IMR-90 (cell line): ENCODE data around the gene ZNF775. TPM values are rescaled to one million over a fixed set of nuclear protein-coding genes. Genes with fewer than 3 reads are reported as not detected.

Experiments used
- ATAC-seq: fragments of 200-7000 bp; cut with Tn5 transposase; 2 replicates; pipeline ENCODE4 v1.9.1; 2020; ENCODE audit warnings: low read depth, mild to moderate bottlenecking, moderate library complexity
- BruUV-seq: library from RNA; stranded (reverse); fragments of 400-500 nt; replicated peaks from 2 replicates; lab custom pipeline; 2021; lab: Mats Ljungman, UMichigan
- CTCF ChIA-PET: fragments of 300-600 bp; formaldehyde crosslinking; extraction: SDS; loops from one replicate; lab custom pipeline; 2021; ENCODE audit warnings: antibody characterized with exemption; lab: Yijun Ruan, JAX
- POLR2A ChIA-PET: fragments of 300-600 bp; sonication (Branson Sonifier 250); formaldehyde crosslinking; loops from one replicate; lab custom pipeline; 2022; ENCODE audit warnings: antibody characterized with exemption; ENCODE audit not compliant: unreplicated experiment; lab: Charles Lee
- DNase-seq: peaks from one replicate; pipeline ENCODE4 v3.0.0; 2013
- H2AFZ ChIP-seq: replicated peaks from 2 replicates; pipeline ENCODE3; 2013; ENCODE audit warnings: low read length, mild to moderate bottlenecking; ENCODE audit not compliant: poor library complexity
- H2AK5ac ChIP-seq: 2 replicates; pipeline ENCODE4 v1.6.1; 2013; ENCODE audit warnings: low read depth, low read length, inconsistent platforms
- H2AK9ac ChIP-seq: replicated peaks from 2 replicates; pipeline ENCODE3; 2013; ENCODE audit warnings: mild to moderate bottlenecking, low read depth, low read length, moderate library complexity; ENCODE audit not compliant: poor library complexity
- H2BK120ac ChIP-seq: 2 replicates; pipeline ENCODE4 v1.6.1; 2013; ENCODE audit warnings: low read depth, low read length, inconsistent platforms
- H2BK15ac ChIP-seq: 3 replicates; pipeline ENCODE4 v1.6.1; 2013; ENCODE audit warnings: low read depth, low read length, inconsistent platforms
- H2BK20ac ChIP-seq: 2 replicates; pipeline ENCODE4 v1.6.1; 2013; ENCODE audit warnings: low read depth, mild to moderate bottlenecking, inconsistent platforms, low read length, moderate library complexity
- H2BK5ac ChIP-seq: 2 replicates; pipeline ENCODE4 v1.6.1; 2013; ENCODE audit warnings: mild to moderate bottlenecking, low read depth, low read length, inconsistent platforms; ENCODE audit not compliant: poor library complexity, severe bottlenecking
- H3K14ac ChIP-seq: replicated peaks from 2 replicates; pipeline ENCODE4 v1.6.1; 2013; ENCODE audit warnings: low read depth, low read length, inconsistent platforms
- H3K18ac ChIP-seq: 2 replicates; pipeline ENCODE4 v1.6.1; 2013; ENCODE audit warnings: low read depth, low read length, control low read depth
- H3K23ac ChIP-seq: 2 replicates; pipeline ENCODE4 v1.6.1; 2013; ENCODE audit warnings: low read depth, low read length, inconsistent platforms
- H3K27ac ChIP-seq: 2 replicates; pipeline ENCODE4 v1.5.1; 2013; ENCODE audit warnings: mild to moderate bottlenecking, control low read depth, low read length; ENCODE audit not compliant: insufficient read depth
- H3K27me3 ChIP-seq: 2 replicates; pipeline ENCODE4 v1.6.1; 2013; ENCODE audit warnings: low read length; ENCODE audit not compliant: control insufficient read depth, insufficient read depth
- H3K36me3 ChIP-seq: 2 replicates; pipeline ENCODE4 v1.6.1; 2013; ENCODE audit warnings: low read length, mixed read lengths; ENCODE audit not compliant: control insufficient read depth, insufficient read depth
- H3K4ac ChIP-seq: 2 replicates; pipeline ENCODE4 v1.6.1; 2013; ENCODE audit warnings: low read depth, low read length, inconsistent platforms
- H3K4me1 ChIP-seq: 2 replicates; pipeline ENCODE4 v1.6.1; 2013; ENCODE audit warnings: low read length, mixed read lengths; ENCODE audit not compliant: control insufficient read depth, insufficient read depth
- H3K4me2 ChIP-seq: 2 replicates; pipeline ENCODE4 v1.6.1; 2013; ENCODE audit warnings: low read depth, mild to moderate bottlenecking, control low read depth, low read length, moderate library complexity
- H3K4me3 ChIP-seq: 2 replicates; pipeline ENCODE4 v1.5.1; 2013; ENCODE audit warnings: low read depth, mild to moderate bottlenecking, control low read depth, low read length, moderate library complexity; ENCODE audit not compliant: insufficient read depth
- H3K56ac ChIP-seq: 2 replicates; pipeline ENCODE4 v1.6.1; 2013; ENCODE audit warnings: low read length, inconsistent platforms; ENCODE audit not compliant: insufficient read depth; ENCODE audit errors: extremely low read depth
- H3K79me1 ChIP-seq, 2 experiments: 2 replicates each; pipeline ENCODE4 v1.6.1; 2013; ENCODE audit warnings: low read length in 2 of 2, inconsistent platforms in 1 of 2, low read depth in 1 of 2
- H3K9ac ChIP-seq: 2 replicates; pipeline ENCODE4 v1.6.1; 2013; ENCODE audit warnings: low read depth, low read length, control low read depth
- H3K9me1 ChIP-seq: 2 replicates; pipeline ENCODE4 v1.6.1; 2013; ENCODE audit warnings: low read length, inconsistent platforms; ENCODE audit not compliant: insufficient read depth
- H3K9me3 ChIP-seq: 2 replicates; pipeline ENCODE4 v1.6.1; 2013; ENCODE audit warnings: low read length; ENCODE audit not compliant: control insufficient read depth, insufficient read depth
- H4K20me1 ChIP-seq: 2 replicates; pipeline ENCODE4 v1.6.1; 2013; ENCODE audit warnings: low read length, inconsistent platforms; ENCODE audit not compliant: insufficient read depth
- H4K5ac ChIP-seq: 2 replicates; pipeline ENCODE4 v1.6.1; 2013; ENCODE audit warnings: mild to moderate bottlenecking, low read depth, low read length, control low read depth
- H4K8ac ChIP-seq, 2 experiments: 2 replicates each; pipeline ENCODE4 v1.6.1; 2013; ENCODE audit warnings: low read depth in 2 of 2, low read length in 2 of 2, control low read depth in 1 of 2, inconsistent platforms in 1 of 2
- H4K91ac ChIP-seq: 2 replicates; pipeline ENCODE4 v1.6.1; 2013; ENCODE audit warnings: low read depth, low read length, inconsistent platforms; ENCODE audit not compliant: insufficient read depth
- CEBPB ChIP-seq: IDR thresholded peaks from 2 replicates; pipeline ENCODE4 v1.6.1; 2012; ENCODE audit warnings: low read depth, low read length, improper control_type of control experiment
- FOS ChIP-seq: fragments of 150-350 bp; IDR thresholded peaks from 2 replicates; pipeline ENCODE4 v1.6.1; 2016; ENCODE audit warnings: low read depth, low read length
- NFE2L2 ChIP-seq: fragments of 150-350 bp; IDR thresholded peaks from 2 replicates; pipeline ENCODE4 v1.6.1; 2016; ENCODE audit warnings: low read depth, mild to moderate bottlenecking, low read length
- RAD21 ChIP-seq: IDR thresholded peaks from 2 replicates; pipeline ENCODE4 v1.6.1; 2012; ENCODE audit warnings: low read length, improper control_type of control experiment
- RCOR1 ChIP-seq: IDR thresholded peaks from 2 replicates; pipeline ENCODE4 v1.6.1; 2012; ENCODE audit warnings: mild to moderate bottlenecking, low read length, improper control_type of control experiment; ENCODE audit not compliant: insufficient replicate concordance
- RFX5 ChIP-seq: IDR thresholded peaks from 2 replicates; pipeline ENCODE4 v1.8.0; 2012; ENCODE audit warnings: low read depth, mild to moderate bottlenecking, low read length, moderate library complexity
- SMC3 ChIP-seq: fragments of 150-350 bp; IDR thresholded peaks from 2 replicates; pipeline ENCODE4 v1.6.1; 2016; ENCODE audit warnings: low read depth, mild to moderate bottlenecking, antibody characterized with exemption, low read length, moderate library complexity
- WGBS, 2 experiments: methylation state at CpG; one replicate each; pipeline versions ENCODE4 v1.1.5 to v1.1.7; 2013; ENCODE audit warnings: missing lambda C conversion rate in 2 of 2; ENCODE audit not compliant: insufficient read length in 1 of 2; ENCODE audit errors: extremely low coverage in 2 of 2; 5-methylcytosine and 5-hydroxymethylcytosine counted together
- dilution Hi-C: fragments of 300-500 bp; cut with HindIII; formaldehyde crosslinking; loops from one replicate; pipeline ENCODE4 v1.14.3; 2018; ENCODE audit warnings: low sequenced_read_pairs; ENCODE audit not compliant: unreplicated experiment
- in situ Hi-C: fragments of 300-500 bp; cut with MboI; formaldehyde crosslinking; loops from 3 replicates; pipeline ENCODE4 v1.14.3; 2019; ENCODE audit warnings: low sequenced_read_pairs, inconsistent platforms, mixed read lengths
- intact Hi-C: fragments of 100-400 bp; cut with micrococcal nuclease; formaldehyde crosslinking; loops from 2 replicates; pipeline ENCODE4 v1.10.0; 2022
- polyA plus RNA-seq, 3 experiments: library from polyadenylated mRNA; depleted of rRNA; stranded (reverse); fragments of >200 nt; gene quantifications; 2 replicates each; pipeline ENCODE4 v1.2.3, GENCODE V29; 2012; ENCODE audit warnings: low replicate concordance in 1 of 3
- total RNA-seq: library from RNA; depleted of rRNA; stranded (reverse); fragments of >200 nt; gene quantifications from 2 replicates; pipeline ENCODE4 v1.2.3, GENCODE V29; 2012
- TF ChIP-seq, protein P1 (sequence below): fragments of 150-350 bp; IDR thresholded peaks from 2 replicates; pipeline ENCODE4 v1.6.1; 2016; ENCODE audit warnings: low read depth, mild to moderate bottlenecking, low read length, moderate library complexity, borderline replicate concordance
- TF ChIP-seq, protein P2 (sequence below): conservative IDR thresholded peaks from 2 replicates; pipeline ENCODE4 v1.5.1; 2012; ENCODE audit warnings: mild to moderate bottlenecking, low read depth, low read length, improper control_type of control experiment

ZNF775 gene
- total and polyA plus RNA-seq, 2 of the 4 experiments (the other 2 are of a cell fraction) = 1.4 to 2.6 TPM

DNA sequence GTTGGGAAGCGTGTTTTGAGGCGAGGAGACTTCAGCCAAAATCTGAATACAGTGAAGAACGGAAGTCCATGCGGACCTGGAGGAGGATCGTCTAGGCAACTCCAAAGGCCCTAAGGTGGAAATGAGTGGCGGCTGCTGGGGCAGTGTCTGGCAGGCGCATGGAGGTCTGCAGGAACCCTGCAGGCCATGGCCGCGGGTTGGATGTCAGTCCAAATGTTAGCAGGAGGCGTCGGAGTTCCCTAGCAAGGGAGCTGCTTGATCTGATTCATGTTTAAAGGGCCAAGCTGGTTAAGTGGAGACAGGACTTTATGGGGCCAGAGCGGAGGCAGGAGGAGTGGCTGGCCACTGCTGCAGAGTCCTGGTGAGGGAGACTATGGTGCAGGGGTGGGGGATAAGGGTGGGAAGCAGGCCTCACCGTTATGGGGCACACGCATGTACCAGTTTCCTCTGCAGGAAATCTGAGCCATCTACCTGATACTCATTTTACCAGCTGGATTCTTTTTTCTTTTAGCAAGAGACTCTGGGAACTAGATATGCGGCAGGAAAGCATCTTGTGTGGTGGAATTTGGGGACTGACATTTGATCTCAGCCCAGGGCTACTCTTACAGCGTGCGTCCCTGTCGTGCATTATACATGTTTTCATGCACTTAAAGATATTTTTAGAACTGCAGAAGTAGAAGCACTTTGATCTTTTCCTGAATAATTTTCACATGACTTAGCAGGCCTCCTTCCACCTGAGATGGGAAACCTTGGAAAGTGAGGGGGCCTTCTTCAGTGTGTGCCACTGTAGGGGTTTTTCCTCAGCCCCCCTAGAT lies 17.1 kb upstream of the ZNF775 start:
- Histone ChIP-seq H4K20me1 (no peaks in the 10 kb centered on the region), H3K9ac (no peak overlapping the region), H2BK120ac (no peak overlapping the region), H3K18ac (no peak overlapping the region), H2AK5ac (no peak overlapping the region), H2BK20ac (no peak overlapping the region), H3K23ac (no peak overlapping the region), H4K5ac (no peak overlapping the region; the same call in 1 of the 2 replicates), H4K91ac (no peak overlapping the region), H3K9me3 (no peaks in the 10 kb centered on the region), H3K4me1 (no peaks in the 10 kb centered on the region), H3K27me3 (peaks cover 2% of the 10 kb centered on the region; the same call in 1 of the 2 replicates), H4K8ac (no peak overlapping the region), H3K27ac (no peak overlapping the region), H3K79me1 (no peaks in the 10 kb centered on the region), H3K56ac (no peak overlapping the region), H2AFZ (no peak overlapping the region), H3K36me3 (no peaks in the 10 kb centered on the region), H2BK5ac (no peak overlapping the region), H3K4me3 (no peak overlapping the region), H3K14ac (no peak overlapping the region), H3K4ac (no peak overlapping the region), H3K4me2 (no peak overlapping the region), H2BK15ac (no peak overlapping the region), H3K9me1 (no peaks in the 10 kb centered on the region; the same call in 1 of the 2 replicates), H2AK9ac (no peak overlapping the region)
- CTCF ChIA-PET = interaction anchor here (0.6 kb wide), 1 partner anchor 30 kb away, joined by 3 read pairs; no protein-coding TSS in a partner anchor
- POLR2A ChIA-PET = no interaction called here
- TF ChIP-seq, protein P1, sequence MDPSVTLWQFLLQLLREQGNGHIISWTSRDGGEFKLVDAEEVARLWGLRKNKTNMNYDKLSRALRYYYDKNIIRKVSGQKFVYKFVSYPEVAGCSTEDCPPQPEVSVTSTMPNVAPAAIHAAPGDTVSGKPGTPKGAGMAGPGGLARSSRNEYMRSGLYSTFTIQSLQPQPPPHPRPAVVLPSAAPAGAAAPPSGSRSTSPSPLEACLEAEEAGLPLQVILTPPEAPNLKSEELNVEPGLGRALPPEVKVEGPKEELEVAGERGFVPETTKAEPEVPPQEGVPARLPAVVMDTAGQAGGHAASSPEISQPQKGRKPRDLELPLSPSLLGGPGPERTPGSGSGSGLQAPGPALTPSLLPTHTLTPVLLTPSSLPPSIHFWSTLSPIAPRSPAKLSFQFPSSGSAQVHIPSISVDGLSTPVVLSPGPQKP = no peak
- TF ChIP-seq RFX5 = no peak
- TF ChIP-seq RCOR1 = no peak
- TF ChIP-seq, protein P2, sequence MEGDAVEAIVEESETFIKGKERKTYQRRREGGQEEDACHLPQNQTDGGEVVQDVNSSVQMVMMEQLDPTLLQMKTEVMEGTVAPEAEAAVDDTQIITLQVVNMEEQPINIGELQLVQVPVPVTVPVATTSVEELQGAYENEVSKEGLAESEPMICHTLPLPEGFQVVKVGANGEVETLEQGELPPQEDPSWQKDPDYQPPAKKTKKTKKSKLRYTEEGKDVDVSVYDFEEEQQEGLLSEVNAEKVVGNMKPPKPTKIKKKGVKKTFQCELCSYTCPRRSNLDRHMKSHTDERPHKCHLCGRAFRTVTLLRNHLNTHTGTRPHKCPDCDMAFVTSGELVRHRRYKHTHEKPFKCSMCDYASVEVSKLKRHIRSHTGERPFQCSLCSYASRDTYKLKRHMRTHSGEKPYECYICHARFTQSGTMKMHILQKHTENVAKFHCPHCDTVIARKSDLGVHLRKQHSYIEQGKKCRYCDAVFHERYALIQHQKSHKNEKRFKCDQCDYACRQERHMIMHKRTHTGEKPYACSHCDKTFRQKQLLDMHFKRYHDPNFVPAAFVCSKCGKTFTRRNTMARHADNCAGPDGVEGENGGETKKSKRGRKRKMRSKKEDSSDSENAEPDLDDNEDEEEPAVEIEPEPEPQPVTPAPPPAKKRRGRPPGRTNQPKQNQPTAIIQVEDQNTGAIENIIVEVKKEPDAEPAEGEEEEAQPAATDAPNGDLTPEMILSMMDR = no peak
- TF ChIP-seq CEBPB = no peak
- TF ChIP-seq SMC3 = no peak
- TF ChIP-seq RAD21 = no peak
- TF ChIP-seq NFE2L2 = no peak
- no peak for TF ChIP-seq FOS
- in situ Hi-C loops (no loop called here), intact Hi-C loops (no loop called here), dilution Hi-C loops (no loop called here)
- WGBS, 2 experiments = 84% methylated on average over 4 of the region's 18 CpGs; no CpG with 5 or more reads in 1 of the 2 experiments
- no peak for ATAC-seq
- no peak for DNase-seq
- BruUV-seq = no TSS peak
